NCI-H1694 (cell line): Measurements from ENCODE around the gene MYOD1.

Source experiments
- DNase-seq: peaks from one replicate; lab custom pipeline; 2025; lab: John Stamatoyannopoulos, UW

Gene MYOD1

GRCh38 chr11:17702876-17703275 lies 16.5 kb upstream of the MYOD1 start:
- no peak for DNase-seq

DNA sequence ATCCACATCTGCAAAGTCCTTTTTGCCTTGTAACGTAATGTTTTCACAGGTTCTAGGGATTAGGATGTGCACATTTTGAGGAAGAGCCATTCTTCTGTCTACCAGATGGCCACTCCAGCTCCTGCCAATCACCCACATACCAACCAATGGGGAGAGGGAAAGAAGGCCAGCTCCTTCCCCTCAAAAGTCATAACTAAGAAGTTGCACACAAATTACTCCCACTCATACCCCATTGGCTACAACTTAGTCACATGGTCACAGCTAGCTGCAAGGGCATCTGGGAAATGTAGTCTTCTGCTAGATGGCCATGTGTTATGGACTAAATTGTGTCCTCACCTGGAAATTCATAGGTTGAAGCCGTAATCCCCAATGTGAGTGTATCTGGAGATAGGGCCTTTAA lies 15.4 kb upstream of the MYOD1 start:
- no peak for DNase-seq

- DNase-seq: no peak
Measured at GRCh38 chr11:17707830-17708229, 11.5 kb upstream of the MYOD1 start.

- DNase-seq: no peak
Measured at GRCh38 chr11:17711836-17712235, 7.5 kb upstream of the MYOD1 start.

DNA sequence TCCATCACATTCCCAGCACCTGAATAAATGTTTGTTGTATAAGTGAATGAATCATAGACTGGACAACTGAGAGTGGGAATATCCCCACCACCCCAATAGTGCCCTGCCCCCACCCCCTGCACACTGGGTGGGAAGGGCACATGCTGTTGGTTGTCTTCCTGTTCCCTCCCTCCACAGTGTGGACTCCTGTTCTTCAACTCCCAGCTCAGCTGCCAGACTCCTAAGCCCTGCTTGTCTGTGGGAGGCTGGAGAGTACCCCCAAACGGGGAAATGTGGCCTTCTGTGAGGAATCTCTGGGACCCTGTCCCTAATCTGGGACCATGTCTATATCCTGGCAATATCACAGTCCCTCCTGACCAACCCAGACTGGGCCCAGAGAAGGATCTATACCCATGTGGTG lies 5.5 kb upstream of the MYOD1 start:
- no peak for DNase-seq

- no peak for DNase-seq
Measured at GRCh38 chr11:17714356-17714854, 5.0 kb upstream of the MYOD1 start.

DNA sequence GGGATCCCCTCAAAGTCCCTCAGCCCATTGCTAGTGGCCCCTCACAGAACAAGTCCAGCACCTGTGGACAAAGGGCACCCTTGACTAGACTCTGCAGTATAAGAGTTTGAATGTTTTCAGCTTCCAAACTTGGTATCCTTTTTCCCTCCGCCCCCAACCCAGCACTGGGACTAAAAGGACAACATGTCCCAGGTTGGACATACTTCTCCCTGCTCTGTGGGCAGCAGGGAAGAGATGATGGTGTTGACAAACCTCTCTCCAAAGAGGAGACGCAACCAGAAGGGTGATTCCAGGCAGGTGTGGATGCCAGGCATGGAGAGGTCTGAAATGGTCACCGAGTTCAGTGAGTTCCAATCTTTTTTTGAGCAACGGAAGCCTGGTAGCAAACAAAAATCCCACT lies 4.5 kb upstream of the MYOD1 start:
- DNase-seq: no peak

- DNase-seq: no peak
Measured at GRCh38 chr11:17716807-17717206, 2.6 kb upstream of the MYOD1 start.

GRCh38 chr11:17718015-17718414 lies 1.4 kb upstream of the MYOD1 start:
- DNase-seq: no peak

GRCh38 chr11:17718510-17718962 lies 835 bp upstream of the MYOD1 start:
- DNase-seq: no peak

DNA sequence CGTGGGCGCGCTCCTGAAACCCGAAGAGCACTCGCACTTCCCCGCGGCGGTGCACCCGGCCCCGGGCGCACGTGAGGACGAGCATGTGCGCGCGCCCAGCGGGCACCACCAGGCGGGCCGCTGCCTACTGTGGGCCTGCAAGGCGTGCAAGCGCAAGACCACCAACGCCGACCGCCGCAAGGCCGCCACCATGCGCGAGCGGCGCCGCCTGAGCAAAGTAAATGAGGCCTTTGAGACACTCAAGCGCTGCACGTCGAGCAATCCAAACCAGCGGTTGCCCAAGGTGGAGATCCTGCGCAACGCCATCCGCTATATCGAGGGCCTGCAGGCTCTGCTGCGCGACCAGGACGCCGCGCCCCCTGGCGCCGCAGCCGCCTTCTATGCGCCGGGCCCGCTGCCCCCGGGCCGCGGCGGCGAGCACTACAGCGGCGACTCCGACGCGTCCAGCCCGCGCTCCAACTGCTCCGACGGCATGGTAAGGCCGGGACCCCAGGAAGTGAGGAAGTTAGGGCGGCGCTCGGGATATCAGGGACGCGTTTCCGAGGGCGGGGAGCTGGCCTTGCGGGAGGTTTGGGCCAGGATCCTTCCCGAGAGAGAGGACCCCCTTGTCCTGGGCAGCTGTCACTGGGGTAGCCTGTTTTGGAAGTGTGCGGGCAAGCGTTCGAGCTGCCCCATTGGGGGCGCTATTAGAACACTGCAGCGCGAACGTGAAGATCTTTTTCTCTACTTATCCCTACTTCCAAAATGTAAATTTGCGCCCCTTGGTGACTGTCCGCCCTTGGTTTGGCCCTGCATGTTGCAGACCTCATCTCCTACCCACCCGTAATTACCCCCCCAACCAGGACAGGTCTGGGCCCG lies 796 bp downstream of the MYOD1 start:
- no peak for DNase-seq

GRCh38 chr11:17720796-17721171 lies 1.4 kb downstream of the MYOD1 start:
- peak; percentile 15 for DNase-seq

- no peak for DNase-seq
Measured at GRCh38 chr11:17721242-17721999, 2.0 kb downstream of the MYOD1 start.

DNA sequence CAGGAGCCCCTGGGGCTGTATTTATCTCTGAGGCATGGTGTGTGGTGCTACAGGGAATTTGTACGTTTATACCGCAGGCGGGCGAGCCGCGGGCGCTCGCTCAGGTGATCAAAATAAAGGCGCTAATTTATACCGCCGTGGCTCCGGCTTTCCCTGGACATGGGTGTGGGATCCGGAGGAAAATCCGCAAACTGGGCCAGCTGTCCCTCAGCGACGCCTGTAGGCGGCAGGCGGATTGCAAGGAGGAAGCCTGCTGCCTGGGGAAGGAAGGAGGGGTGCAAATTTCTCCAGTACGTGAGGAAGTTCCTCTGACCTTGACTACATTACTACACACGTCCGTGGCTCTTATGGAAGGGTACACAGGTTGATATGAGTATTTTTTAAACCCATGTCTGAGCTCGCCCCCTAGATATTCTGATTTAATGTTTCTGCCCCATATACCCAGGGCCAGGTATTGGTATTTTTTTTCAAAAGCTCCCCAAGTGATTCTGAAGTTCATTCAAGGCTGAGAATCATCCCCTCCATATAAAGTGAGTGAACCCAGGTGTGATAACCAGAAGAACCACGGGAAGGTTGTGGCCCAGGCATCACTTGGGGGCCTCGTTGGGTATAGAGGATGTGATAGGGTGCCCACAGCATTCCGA lies 2.8 kb downstream of the MYOD1 start:
- DNase-seq: no peak

DNA sequence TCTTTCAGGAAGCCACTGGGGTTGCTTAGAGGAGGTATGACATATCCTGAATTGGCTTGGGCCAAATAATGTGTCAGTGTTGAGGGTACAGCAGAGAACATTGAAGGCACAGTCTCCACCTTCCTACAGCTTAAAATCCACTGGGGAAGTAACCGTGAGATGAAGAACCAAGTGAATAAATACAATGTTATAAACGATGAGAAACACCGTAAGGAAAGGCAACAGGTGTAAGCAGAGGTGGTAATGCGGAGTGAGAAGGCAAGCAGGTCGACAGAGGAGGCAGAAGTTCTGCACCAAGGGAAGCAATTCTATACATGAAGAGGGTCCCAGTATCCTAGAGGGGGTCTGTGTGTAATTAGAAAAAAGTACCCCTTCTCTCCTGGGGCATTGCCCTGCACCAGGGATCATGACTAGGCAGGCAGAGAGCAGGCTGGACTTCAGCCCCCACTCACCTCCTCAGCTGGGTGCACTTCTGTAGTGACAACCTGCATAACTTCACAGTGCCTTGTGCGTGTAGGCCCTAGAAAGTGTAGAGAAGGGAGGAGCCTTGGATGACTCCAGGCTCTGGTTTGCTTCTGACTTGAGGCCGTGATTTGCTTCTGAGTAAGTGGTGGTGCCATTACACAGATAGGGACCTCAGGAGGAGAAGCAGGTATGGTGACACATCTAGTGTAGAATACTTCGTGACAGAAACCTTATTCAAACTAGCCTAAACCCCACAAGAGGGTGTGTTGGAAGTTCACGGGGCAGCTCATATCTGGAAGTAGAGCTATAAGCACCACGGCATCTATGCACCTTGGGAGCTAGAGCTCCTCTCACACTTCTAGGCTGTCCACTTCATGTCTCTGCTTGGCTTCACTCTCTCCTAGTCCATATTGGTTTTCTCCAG lies 4.9 kb downstream of the MYOD1 start:
- DNase-seq: no peak

- DNase-seq: no peak
Measured at GRCh38 chr11:17725174-17725573, 5.8 kb downstream of the MYOD1 start.

DNA sequence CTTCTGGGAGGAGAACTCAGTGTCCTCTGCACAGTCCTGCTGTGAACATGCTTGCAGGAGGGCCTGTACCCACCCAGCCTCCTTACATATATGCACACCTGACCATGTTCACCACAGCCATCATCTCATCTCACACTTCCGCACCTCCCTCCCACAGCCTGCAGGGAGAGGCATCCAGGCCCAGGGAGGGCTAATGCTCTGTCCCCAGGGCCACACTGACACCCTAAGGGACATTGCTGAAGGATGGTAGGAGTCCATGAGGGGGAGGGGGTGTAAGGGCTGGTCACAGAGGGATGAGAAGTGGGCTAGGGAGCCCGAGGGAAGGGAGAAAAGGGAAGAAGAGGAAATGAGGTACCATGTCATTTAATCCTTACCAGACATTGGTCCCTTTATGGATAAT lies 10.8 kb downstream of the MYOD1 start:
- DNase-seq: no peak

GRCh38 chr11:17730608-17731462 lies 11.5 kb downstream of the MYOD1 start:
- peak; percentile 74 for DNase-seq

- DNase-seq: no peak
Measured at GRCh38 chr11:17733261-17733660, 13.9 kb downstream of the MYOD1 start.

GRCh38 chr11:17734418-17734911 lies 15.1 kb downstream of the MYOD1 start, which contains the start of gene KCNC1:
KCNC1 (plus strand) TSS chr11:17734781; CDS start chr11:17736003, 1,222 bp downstream.
- DNase-seq: peak; percentile 15
